K562 (cell line): ENCODE measurements around the gene SLC7A6OS. TPM values are rescaled to one million over a fixed set of nuclear protein-coding genes. Genes with fewer than 3 reads are reported as not detected.

Source experiments
- ATAC-seq: fragments of 200-7000 bp; cut with Tn5 transposase; 3 replicates; pipeline ENCODE4 v1.9.1; 2020; ENCODE audit warnings: moderate library complexity
- BruUV-seq: library from RNA; stranded (reverse); fragments of 400-500 nt; replicated peaks from 2 replicates; lab custom pipeline; 2021; lab: Mats Ljungman, UMichigan
- CTCF ChIA-PET: fragments of 300-600 bp; formaldehyde crosslinking; extraction: SDS; loops from one replicate; lab custom pipeline; 2021; ENCODE audit warnings: low intra/inter-chr PET ratio; lab: Yijun Ruan, JAX
- POLR2A ChIA-PET: fragments of 300-600, 350-650 bp; sonication (Branson Sonifier 250); formaldehyde crosslinking; extraction: SDS; loops from one replicate; lab custom pipeline; 2021; ENCODE audit warnings: antibody characterized with exemption, inconsistent platforms; lab: Yijun Ruan, JAX
- DNase-seq, 4 experiments: peaks; one replicate each; pipeline versions ENCODE4 v3.0.0 to v3.0.0-alpha.2; 2011 to 2018; ENCODE audit warnings: low spot score in 3 of 4, mixed read lengths in 3 of 4; ENCODE audit errors: extremely low read depth in 1 of 4
- FAIRE-seq: peaks from 2 replicates; lab custom pipeline; 2011; peaks lifted over from hg19 to GRCh38; lab: Jason Lieb, UNC
- H2AFZ ChIP-seq: 2 replicates; pipeline ENCODE4 v1.6.0; 2011; ENCODE audit warnings: low read depth, low read length, control low read depth, inconsistent platforms
- H3K27ac ChIP-seq: fragments of 200-600 bp; 3 replicates; pipeline ENCODE4 v1.8.0; 2011; ENCODE audit warnings: low read depth, mild to moderate bottlenecking, control low read depth, inconsistent platforms, low read length, moderate library complexity, mixed read lengths; ENCODE audit errors: extremely low read depth
- H3K27me3 ChIP-seq, 2 experiments: fragments of 300-600 bp in 1 of 2; 2 replicates in 1 of 2; 3 replicates in 1 of 2; pipeline versions ENCODE4 v1.6.0 to v1.8.0; 2011; ENCODE audit warnings: inconsistent platforms in 2 of 2, low read length in 2 of 2, mild to moderate bottlenecking in 1 of 2, mixed read lengths in 1 of 2, moderate library complexity in 1 of 2; ENCODE audit not compliant: control insufficient read depth in 2 of 2, insufficient read depth in 2 of 2
- H3K36me3 ChIP-seq: fragments of 300-600 bp; 3 replicates; pipeline ENCODE4 v1.8.0; 2011; ENCODE audit warnings: mild to moderate bottlenecking, low read length, inconsistent platforms; ENCODE audit not compliant: control insufficient read depth, insufficient read depth
- H3K4me1 ChIP-seq, 2 experiments: fragments of 200-600 bp in 1 of 2; replicated peaks in 1 of 2; 2 replicates in 1 of 2; 3 replicates in 1 of 2; pipeline versions ENCODE4 v1.5.1 to v1.8.0; 2011; ENCODE audit warnings: inconsistent platforms in 2 of 2, low read length in 2 of 2, mild to moderate bottlenecking in 1 of 2, mixed read lengths in 1 of 2, moderate library complexity in 1 of 2; ENCODE audit not compliant: control insufficient read depth in 2 of 2, insufficient read depth in 2 of 2
- H3K4me2 ChIP-seq: 2 replicates; pipeline ENCODE4 v1.6.1; 2011; ENCODE audit warnings: low read length, control low read depth, inconsistent platforms, mixed read lengths; ENCODE audit not compliant: insufficient read depth
- H3K4me3 ChIP-seq: fragments of 200-600 bp; sonication (generic), shearing (Covaris generic); 2 replicates; pipeline ENCODE4 v1.5.1; 2016; ENCODE audit warnings: control low read depth, inconsistent platforms
- H3K79me2 ChIP-seq: fragments of 200-600 bp; 3 replicates; pipeline ENCODE4 v1.8.0; 2011; ENCODE audit warnings: low read length, inconsistent platforms; ENCODE audit not compliant: control insufficient read depth, insufficient read depth
- H3K9ac ChIP-seq, 2 experiments: 2 replicates each; pipeline versions ENCODE4 v1.6.0 to v1.6.1; 2011; ENCODE audit warnings: low read depth in 2 of 2, low read length in 2 of 2, control low read depth in 1 of 2, inconsistent platforms in 1 of 2, mild to moderate bottlenecking in 1 of 2, mixed read lengths in 1 of 2; ENCODE audit not compliant: insufficient read depth in 1 of 2
- H3K9me1 ChIP-seq: one replicate; pipeline ENCODE4 v1.6.0; 2011; ENCODE audit warnings: inconsistent platforms, mild to moderate bottlenecking, low read length, moderate library complexity; ENCODE audit not compliant: control insufficient read depth, insufficient read depth
- H3K9me3 ChIP-seq: replicated peaks from 2 replicates; pipeline ENCODE4 v1.5.1; 2011; ENCODE audit warnings: low read depth, low read length, inconsistent platforms; ENCODE audit not compliant: control insufficient read depth, insufficient read depth
- H4K20me1 ChIP-seq: replicated peaks from 2 replicates; pipeline ENCODE4 v1.6.1; 2011; ENCODE audit warnings: low read length, inconsistent platforms, mixed read lengths; ENCODE audit not compliant: control insufficient read depth, insufficient read depth
- BHLHE40 ChIP-seq: IDR thresholded peaks from 2 replicates; pipeline ENCODE4 v1.6.1; 2011; ENCODE audit warnings: low read length, improper control_type of control experiment
- POLR2G ChIP-seq: fragments of 200-400 bp; formaldehyde crosslinking; IDR thresholded peaks from 2 replicates; pipeline ENCODE4 v1.6.1; 2017; ENCODE audit warnings: low read depth, mild to moderate bottlenecking, antibody characterized with exemption, low read length, moderate library complexity
- YY1 ChIP-seq, 3 experiments: IDR thresholded peaks; 2 replicates each; pipeline ENCODE4 v1.6.1; 2011; ENCODE audit warnings: low read length in 2 of 3, mild to moderate bottlenecking in 2 of 3, moderate library complexity in 2 of 3, borderline replicate concordance in 1 of 3, control low read depth in 1 of 3, low read depth in 1 of 3; ENCODE audit not compliant: insufficient read depth in 3 of 3, insufficient replicate concordance in 2 of 3, control insufficient read depth in 1 of 3, insufficient read length in 1 of 3; ENCODE audit errors: extremely low read depth in 1 of 3
- WGBS: fragments of 100-300 bp; shearing (Covaris generic); methylation state at CpG from one replicate; pipeline ENCODE4 v1.1.6; 2016; ENCODE audit warnings: low coverage, mixed read lengths; ENCODE audit not compliant: insufficient coverage; ENCODE audit errors: missing lambda C conversion rate; 5-methylcytosine and 5-hydroxymethylcytosine counted together
- in situ Hi-C: fragments of 300-500 bp; cut with MboI; formaldehyde crosslinking; loops from 4 replicates; pipeline ENCODE4 v1.15.0; 2018; ENCODE audit warnings: inconsistent platforms, mixed read lengths
- intact Hi-C: fragments of 100-400 bp; cut with micrococcal nuclease; formaldehyde crosslinking; loops from 2 replicates; pipeline ENCODE4 v1.14.2; 2022
- polyA plus RNA-seq, 8 experiments: library from polyadenylated mRNA; depleted of rRNA in 4 of 8; stranded (reverse) in 5 of 8; unstranded in 3 of 8; fragments of >200 nt; fragmentation: Nextera tagmentation in 2 of 8; fragmentation: Illumina TruSeq in 1 of 8; extraction: Ambion mirVana in 2 of 8; extraction: Trizol in 1 of 8; gene quantifications; 2 replicates each; pipeline versions ENCODE4 v1.2.1 to v1.2.3, GENCODE V29; 2011 to 2014; ENCODE audit warnings: inconsistent platforms in 1 of 8, missing spikeins in 1 of 8
- total RNA-seq, 7 experiments: library from RNA; depleted of rRNA in 6 of 7; stranded (reverse); fragments of >200 nt in 6 of 7; fragmentation: Illumina TruSeq in 2 of 7; extraction: Trizol in 2 of 7; gene quantifications; 2 replicates each; pipeline versions ENCODE4 v1.2.1 to v1.2.3, GENCODE V29; 2011 to 2021; ENCODE audit warnings: low replicate concordance in 1 of 7

The SLC7A6OS gene
- total and polyA plus RNA-seq, 9 of the 15 experiments (the other 6 are each of a cell fraction or from before 2014, with no cell fraction given) = 2.7 to 23.6 (median 17.2) TPM

- in situ Hi-C loops (no loop called here), intact Hi-C loops (no loop called here)
- H3K9me3 ChIP-seq = no peaks in the 10 kb centered on the region
- no peak for DNase-seq
- no peaks in the 10 kb centered on the region for H3K9me1 ChIP-seq
- no peak overlapping the region for H3K9ac ChIP-seq
- H3K27ac ChIP-seq = no peak overlapping the region
- ChIA-PET CTCF (no interaction called here), POLR2A (no interaction called here)
- no peaks in the 10 kb centered on the region for H3K79me2 ChIP-seq
- no peak overlapping the region for H2AFZ ChIP-seq
- H3K4me2 ChIP-seq = no peak overlapping the region
- no peak overlapping the region for H3K4me3 ChIP-seq
- 95% methylated on average over 6 of the region's 13 CpGs for WGBS
- BruUV-seq = no TSS peak
- H4K20me1 ChIP-seq = peaks cover 2% of the 10 kb centered on the region
- peaks cover 42% of the 10 kb centered on the region; the same call in 2 of the 3 replicates for H3K36me3 ChIP-seq
- H3K4me1 ChIP-seq = peaks cover 2 to 37% of the 10 kb centered on the region in 2 experiments; a peak in 1 of 5 replicates
- peaks cover 0 to 4% of the 10 kb centered on the region in 2 experiments; a peak in 1 of 5 replicates for H3K27me3 ChIP-seq
- FAIRE-seq = no peak
- no peak; the same call in 2 of the 3 replicates for ATAC-seq
- peak; percentile 48; the same call in 1 of the 2 replicates for TF ChIP-seq POLR2G
- no peak for TF ChIP-seq BHLHE40
Measured at GRCh38 chr16:68358951-68359350, 48.2 kb upstream of the SLC7A6OS start.

GRCh38 chr16:68357923-68358322 lies 47.2 kb upstream of the SLC7A6OS start:
- no peaks in the 10 kb centered on the region for H3K9me3 ChIP-seq
- no peak overlapping the region for H3K4me2 ChIP-seq
- DNase-seq (no peak), ATAC-seq (no peak), FAIRE-seq (no peak)
- H3K27me3 ChIP-seq = no peaks in the 10 kb centered on the region
- WGBS = 93% methylated on average over 9 of the region's 11 CpGs
- H3K9me1 ChIP-seq = no peaks in the 10 kb centered on the region
- H3K27ac ChIP-seq = no peak overlapping the region
- H3K4me1 ChIP-seq = peaks cover 0 to 28% of the 10 kb centered on the region in 2 experiments; a peak in 1 of 5 replicates
- POLR2A ChIA-PET = interaction anchor here (0.6 kb wide), 1 partner anchor 289 kb away, joined by 3 read pairs; no protein-coding TSS in a partner anchor
- H3K79me2 ChIP-seq = no peaks in the 10 kb centered on the region
- H3K9ac ChIP-seq = peak overlapping the region in 1 of 2 experiments; percentile 17; a peak in 1 of 4 replicates
- no peak overlapping the region for H3K4me3 ChIP-seq
- intact Hi-C loops = no loop called here
- TF ChIP-seq POLR2G (0 out of 2 replicates have a peak, but pooled peaks have one; percentile 28), YY1 (IDR thresholded peaks at IDR 0.05; ENCODE audit: borderline replicate concordance in 1 of 3, control insufficient read depth in 1 of 3, extremely low read depth in 1 of 3, insufficient read depth in 3 of 3, insufficient read length in 1 of 3, insufficient replicate concordance in 2 of 3, low read depth in 1 of 3, low read length in 2 of 3) (no peak)
- peaks cover 52% of the 10 kb centered on the region; the same call in 2 of the 3 replicates for H3K36me3 ChIP-seq
- in situ Hi-C loops = no loop called here
- H4K20me1 ChIP-seq = no peaks in the 10 kb centered on the region; the same call in 1 of the 2 replicates
- no TSS peak for BruUV-seq
- no peak overlapping the region for H2AFZ ChIP-seq
- CTCF ChIA-PET = no interaction called here
